ENCODE data around the gene AP1S2. TPM values are rescaled to one million over a fixed set of nuclear protein-coding genes. Genes with fewer than 3 reads are reported as not detected.

The AP1S2 gene
- total RNA-seq, 1 experiment from 2014 or later = 367 TPM

DNA sequence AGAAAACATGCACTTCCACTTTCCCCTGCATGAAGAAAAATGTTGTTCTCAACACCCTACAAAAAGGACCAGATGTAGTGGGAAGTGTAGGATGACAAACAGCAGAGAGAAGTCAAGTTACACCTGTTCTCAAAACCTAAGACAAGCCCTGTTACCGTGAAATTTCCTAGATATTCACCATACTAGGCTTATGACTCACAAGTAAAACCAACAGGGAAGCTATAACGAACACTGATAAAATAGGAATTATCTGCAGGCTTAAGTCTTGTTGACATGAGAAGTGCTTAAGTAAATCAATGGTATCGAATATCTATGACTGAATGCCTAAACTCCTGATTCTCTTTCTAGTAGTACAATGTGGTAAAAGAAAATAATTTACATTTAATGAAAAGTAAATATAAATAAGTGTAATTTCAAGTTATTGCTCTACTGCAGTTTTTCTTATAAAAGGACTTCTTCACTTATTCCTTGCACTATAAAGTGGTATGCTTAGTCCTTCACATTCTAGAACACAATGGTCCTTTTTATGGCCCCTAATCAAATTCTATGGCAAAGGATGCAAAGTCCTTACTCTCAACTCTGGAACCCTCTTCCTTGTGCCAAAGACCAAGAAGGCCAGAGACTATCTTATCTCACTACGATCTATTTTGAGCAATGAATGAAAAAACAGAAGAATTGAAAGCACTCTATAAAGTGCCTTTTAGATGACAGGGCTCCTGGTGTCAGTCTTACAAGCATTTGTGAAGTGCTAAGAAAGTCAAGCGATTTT is 19.6 kb downstream of the AP1S2 start:
- Histone ChIP-seq H2AK5ac (ENCODE audit: insufficient read length, low read length) (no peak overlapping the region), H3K56ac (ENCODE audit: insufficient read length, low read depth, low read length) (no peak overlapping the region), H3K9me3 (ENCODE audit: control insufficient read depth, low read depth, low read length) (no peaks in the 10 kb centered on the region), H3K18ac (ENCODE audit: insufficient read length, low read depth, low read length) (no peak overlapping the region), H3T11ph (ENCODE audit: low read length) (no peak overlapping the region), H3K27me3 (ENCODE audit: insufficient read depth, low read length) (no peaks in the 10 kb centered on the region), H3K4me2 (ENCODE audit: insufficient read depth, insufficient read length, low read length) (no peak overlapping the region), H2AFZ (ENCODE audit: low read length) (no peak overlapping the region), H2BK12ac (ENCODE audit: insufficient read length, low read depth, low read length) (no peak overlapping the region), H3K4me1 (ENCODE audit: insufficient read depth, low read length) (peaks cover 2% of the 10 kb centered on the region; the same call in 1 of the 2 replicates), H3K23ac (ENCODE audit: insufficient read length, low read depth, low read length) (no peak overlapping the region), H2BK20ac (ENCODE audit: low read depth, low read length, poor library complexity, severe bottlenecking) (no peak overlapping the region), H3K27ac (ENCODE audit: insufficient read length, low read depth, low read length) (no peak overlapping the region), H3K79me1 (ENCODE audit: insufficient read depth, low read depth, low read length, poor library complexity, severe bottlenecking) (peaks cover 4% of the 10 kb centered on the region), H4K91ac (ENCODE audit: insufficient read length, low read depth, low read length) (no peak overlapping the region), H4K8ac (replicated peaks; ENCODE audit: insufficient read length, low read depth, low read length) (no peak overlapping the region), H3K4ac (ENCODE audit: low read depth, low read length) (no peak overlapping the region), H3K79me2 (ENCODE audit: insufficient read depth, low read length) (peaks cover 5% of the 10 kb centered on the region; the same call in 1 of the 2 replicates), H4K5ac (ENCODE audit: insufficient read length, low read depth, low read length) (no peak overlapping the region), H3K9ac (ENCODE audit: extremely low read depth, insufficient read length, low read length) (no peak overlapping the region), H3K23me2 (ENCODE audit: insufficient read length, low read depth, low read length, poor library complexity, severe bottlenecking) (no peaks in the 10 kb centered on the region), H4K20me1 (ENCODE audit: control insufficient read depth, insufficient read depth, insufficient read length) (no peaks in the 10 kb centered on the region), H2BK15ac (ENCODE audit: low read depth, low read length) (no peak overlapping the region), H2BK120ac (ENCODE audit: low read depth, low read length, poor library complexity, severe bottlenecking) (no peak overlapping the region), H3K14ac (ENCODE audit: insufficient read depth, low read length) (no peak overlapping the region), H2BK5ac (ENCODE audit: insufficient read length, low read length) (no peak overlapping the region)
- Mint-ChIP-seq H3K4me1 (peaks cover 30 to 47% of the 10 kb centered on the region in 2 experiments), H3K4me3 (no peak overlapping the region), H3K36me3 (ENCODE audit: insufficient read depth in 1 of 3, low read depth in 3 of 3) (peaks cover 26 to 64% (median 62%) of the 10 kb centered on the region in 3 experiments; a peak in 6 of 7 replicates), H3K27ac (peak overlapping the region in 1 of 3 experiments; percentile 95; a peak in 2 of 7 replicates), H3K9me3 (no peaks in the 10 kb centered on the region), H3K27me3 (ENCODE audit: low read depth) (no peaks in the 10 kb centered on the region)
- no CpG with 5 or more reads among the region's 5 CpGs for WGBS (ENCODE audit: extremely low coverage, insufficient read length, low lambda C conversion rate)
- TF ChIP-seq, protein P1, sequence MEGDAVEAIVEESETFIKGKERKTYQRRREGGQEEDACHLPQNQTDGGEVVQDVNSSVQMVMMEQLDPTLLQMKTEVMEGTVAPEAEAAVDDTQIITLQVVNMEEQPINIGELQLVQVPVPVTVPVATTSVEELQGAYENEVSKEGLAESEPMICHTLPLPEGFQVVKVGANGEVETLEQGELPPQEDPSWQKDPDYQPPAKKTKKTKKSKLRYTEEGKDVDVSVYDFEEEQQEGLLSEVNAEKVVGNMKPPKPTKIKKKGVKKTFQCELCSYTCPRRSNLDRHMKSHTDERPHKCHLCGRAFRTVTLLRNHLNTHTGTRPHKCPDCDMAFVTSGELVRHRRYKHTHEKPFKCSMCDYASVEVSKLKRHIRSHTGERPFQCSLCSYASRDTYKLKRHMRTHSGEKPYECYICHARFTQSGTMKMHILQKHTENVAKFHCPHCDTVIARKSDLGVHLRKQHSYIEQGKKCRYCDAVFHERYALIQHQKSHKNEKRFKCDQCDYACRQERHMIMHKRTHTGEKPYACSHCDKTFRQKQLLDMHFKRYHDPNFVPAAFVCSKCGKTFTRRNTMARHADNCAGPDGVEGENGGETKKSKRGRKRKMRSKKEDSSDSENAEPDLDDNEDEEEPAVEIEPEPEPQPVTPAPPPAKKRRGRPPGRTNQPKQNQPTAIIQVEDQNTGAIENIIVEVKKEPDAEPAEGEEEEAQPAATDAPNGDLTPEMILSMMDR (conservative IDR thresholded peaks at IDR 0.05) = no peak
- DNase-seq = no peak
